Amygdala (tissue), 56 donors: ENCODE measurements around the gene PDE4D.

Experiments
- DNase-seq, 56 donors: peaks; one replicate each; lab custom pipeline; 2025; lab: John Stamatoyannopoulos, UW

Gene PDE4D

GRCh38 chr5:59174248-59174844 lies 719.2 kb downstream of the PDE4D start:
- peak in 5 of 56 donors; percentile 4 to 18 (median 11) for DNase-seq

- no peak for DNase-seq
Measured at GRCh38 chr5:59173578-59173977, 719.9 kb downstream of the PDE4D start.

GRCh38 chr5:59171131-59171530 lies 722.4 kb downstream of the PDE4D start:
- DNase-seq: no peak

GRCh38 chr5:59169768-59170150 lies 723.8 kb downstream of the PDE4D start:
- no peak for DNase-seq

GRCh38 chr5:59169081-59169767 lies 724.3 kb downstream of the PDE4D start:
- no peak for DNase-seq

- no peak for DNase-seq
Measured at GRCh38 chr5:59168067-59168466, 725.5 kb downstream of the PDE4D start.

GRCh38 chr5:59164041-59164830 lies 729.3 kb downstream of the PDE4D start:
- no peak for DNase-seq

- DNase-seq: no peak
Measured at GRCh38 chr5:59161221-59162105, 732.1 kb downstream of the PDE4D start.

GRCh38 chr5:59158637-59159391 lies 734.7 kb downstream of the PDE4D start:
- no peak for DNase-seq

- DNase-seq: no peak
Measured at GRCh38 chr5:59158165-59158564, 735.4 kb downstream of the PDE4D start.

- no peak for DNase-seq
Measured at GRCh38 chr5:59157068-59157467, 736.5 kb downstream of the PDE4D start.

GRCh38 chr5:59152701-59153245 lies 740.8 kb downstream of the PDE4D start:
- DNase-seq: no peak

- no peak for DNase-seq
Measured at GRCh38 chr5:59151162-59151889, 742.2 kb downstream of the PDE4D start.

GRCh38 chr5:59149827-59150226 lies 743.7 kb downstream of the PDE4D start:
- DNase-seq: no peak

GRCh38 chr5:59149271-59149670 lies 744.3 kb downstream of the PDE4D start:
- no peak for DNase-seq

GRCh38 chr5:59146729-59147128 lies 746.8 kb downstream of the PDE4D start:
- no peak for DNase-seq

- DNase-seq: no peak
Measured at GRCh38 chr5:59143926-59144333, 749.6 kb downstream of the PDE4D start.

- no peak for DNase-seq
Measured at GRCh38 chr5:59142927-59143326, 750.6 kb downstream of the PDE4D start.

- no peak for DNase-seq
Measured at GRCh38 chr5:59142138-59142537, 751.4 kb downstream of the PDE4D start.
